CD4-positive, alpha-beta memory T cell (primary cell): ENCODE results near the gene URAD. TPM values are rescaled to one million over a fixed set of nuclear protein-coding genes. Genes with fewer than 3 reads are reported as not detected.
A peak's percentile ranks its signal among the peaks of the same experiment; 100 is the strongest.

Experiments
- CTCF ChIA-PET: fragments of 350-600 bp; sonication (Branson Sonifier 250); formaldehyde crosslinking; loops from one replicate; lab custom pipeline; 2021; ENCODE audit warnings: inconsistent platforms; ENCODE audit not compliant: partially characterized antibody; lab: Charles Lee
- POLR2A ChIA-PET: fragments of 350-600 bp; sonication (Branson Sonifier 250); formaldehyde crosslinking; loops from one replicate; lab custom pipeline; 2021; ENCODE audit not compliant: partially characterized antibody; lab: Charles Lee
- DNase-seq, 5 donors: peaks; one replicate each; pipeline versions ENCODE4 v3.0.0 to v3.0.0-alpha.2; 2020 to 2022; ENCODE audit warnings: mixed read lengths in 1 of 5
- H3K27ac ChIP-seq: one replicate; pipeline ENCODE4 v1.7.0; 2013; ENCODE audit warnings: low read depth, low read length
- H3K27me3 ChIP-seq: 2 replicates; pipeline ENCODE4 v1.7.0; 2013; ENCODE audit warnings: mild to moderate bottlenecking, low read length, moderate library complexity; ENCODE audit not compliant: insufficient read depth
- H3K36me3 ChIP-seq: 2 replicates; pipeline ENCODE4 v1.7.0; 2013; ENCODE audit warnings: mild to moderate bottlenecking, low read length, moderate library complexity; ENCODE audit not compliant: insufficient read depth
- H3K4me1 ChIP-seq: 2 replicates; pipeline ENCODE4 v1.7.0; 2013; ENCODE audit warnings: mild to moderate bottlenecking, low read length, moderate library complexity; ENCODE audit not compliant: insufficient read depth
- H3K4me3 ChIP-seq, 2 donors: one replicate each; pipeline ENCODE4 v1.7.0; 2013; ENCODE audit warnings: low read length in 2 of 2, mild to moderate bottlenecking in 1 of 2
- H3K9me3 ChIP-seq, 2 donors: one replicate each; pipeline ENCODE4 v1.7.0; 2013; ENCODE audit warnings: low read length in 2 of 2, control low read depth in 1 of 2; ENCODE audit not compliant: control insufficient read depth in 1 of 2
- H3K27ac Mint-ChIP-seq, 7 donors: one replicate each; pipeline ENCODE4 v1.8.0; 2020 to 2021; ENCODE audit warnings: mixed read lengths in 7 of 7, mild to moderate bottlenecking in 6 of 7, inconsistent platforms in 3 of 7, moderate library complexity in 3 of 7
- H3K27me3 Mint-ChIP-seq, 2 donors: one replicate each; pipeline ENCODE4 v1.8.0; 2020 to 2021; ENCODE audit warnings: mixed read lengths in 2 of 2
- H3K36me3 Mint-ChIP-seq, 2 donors: one replicate each; pipeline ENCODE4 v1.8.0; 2020 to 2021; ENCODE audit warnings: mixed read lengths in 2 of 2, inconsistent platforms in 1 of 2, mild to moderate bottlenecking in 1 of 2
- H3K4me1 Mint-ChIP-seq, 4 donors: one replicate each; pipeline ENCODE4 v1.8.0; 2020 to 2021; ENCODE audit warnings: mixed read lengths in 4 of 4, mild to moderate bottlenecking in 1 of 4
- H3K4me3 Mint-ChIP-seq, 8 donors: one replicate each; pipeline ENCODE4 v1.8.0; 2020 to 2021; ENCODE audit warnings: mixed read lengths in 8 of 8, mild to moderate bottlenecking in 7 of 8, moderate library complexity in 6 of 8, inconsistent platforms in 3 of 8
- H3K9me3 Mint-ChIP-seq, 8 donors: one replicate each; pipeline ENCODE4 v1.8.0; 2020 to 2021; ENCODE audit warnings: mixed read lengths in 8 of 8, mild to moderate bottlenecking in 5 of 8, inconsistent platforms in 3 of 8, moderate library complexity in 1 of 8
- intact Hi-C: fragments of 100-400 bp; cut with micrococcal nuclease; formaldehyde crosslinking; loops from one replicate; pipeline ENCODE4 v1.15.1; 2023
- polyA plus RNA-seq, 2 donors: library from polyadenylated mRNA; unstranded; fragments of 300-500 nt; fragmentation: Illumina TruSeq; gene quantifications; one replicate each; pipeline ENCODE4 v1.2.3, GENCODE V29; 2021
- total RNA-seq, 2 experiments: library from RNA; stranded (reverse); gene quantifications; one replicate each; pipeline ENCODE4 v1.2.3, GENCODE V29; 2021

Gene URAD
- total and polyA plus RNA-seq, 4 experiments from 2014 or later = not detected

- CTCF ChIA-PET = interaction anchor here (0.8 to 1.0 kb wide), 2 partner anchors 8 to 11 kb away, joined by 3 read pairs; no protein-coding TSS in a partner anchor
- Histone ChIP-seq H3K36me3 (no peaks in the 10 kb centered on the region), H3K4me1 (peaks cover 13% of the 10 kb centered on the region), H3K4me3 (no peak overlapping the region), H3K27ac (no peak overlapping the region), H3K27me3 (peaks cover 29% of the 10 kb centered on the region), H3K9me3 (no peaks in the 10 kb centered on the region)
- H3K4me3 Mint-ChIP-seq = peak overlapping the region in 4 of 8 donors; percentile 10 to 55 (median 26)
- no peaks in the 10 kb centered on the region for H3K9me3 Mint-ChIP-seq
- peaks cover 3 to 28% (median 14%) of the 10 kb centered on the region in 4 donors for H3K4me1 Mint-ChIP-seq
- peaks cover 44 to 57% of the 10 kb centered on the region in 2 donors for H3K27me3 Mint-ChIP-seq
- POLR2A ChIA-PET = no interaction called here
- no peak overlapping the region for H3K27ac Mint-ChIP-seq
- no peaks in the 10 kb centered on the region for H3K36me3 Mint-ChIP-seq
- DNase-seq = no peak
- intact Hi-C loops = no loop called here
Observed at GRCh38 chr13:27962128-27962841, 26.2 kb downstream of the URAD start.

GRCh38 chr13:27961227-27962085, 27.0 kb downstream of the URAD start:
- Histone ChIP-seq H3K27me3 (peaks cover 32% of the 10 kb centered on the region), H3K9me3 (no peaks in the 10 kb centered on the region), H3K27ac (no peak overlapping the region), H3K4me1 (peaks cover 13% of the 10 kb centered on the region), H3K4me3 (no peak overlapping the region), H3K36me3 (no peaks in the 10 kb centered on the region)
- no peak for DNase-seq
- Mint-ChIP-seq H3K9me3 (no peaks in the 10 kb centered on the region), H3K36me3 (no peaks in the 10 kb centered on the region), H3K4me3 (peak overlapping the region in 5 of 8 donors; percentile 1 to 60 (median 46)), H3K4me1 (peaks cover 3 to 22% (median 12%) of the 10 kb centered on the region in 4 donors), H3K27me3 (peaks cover 44 to 56% of the 10 kb centered on the region in 2 donors), H3K27ac (no peak overlapping the region)
- intact Hi-C loops = no loop called here
- ChIA-PET CTCF (interaction anchor here (0.8 to 1.0 kb wide), 2 partner anchors 9 to 10 kb away, joined by 3 read pairs; no protein-coding TSS in a partner anchor), POLR2A (no interaction called here)

- peaks cover 13% of the 10 kb centered on the region for H3K4me1 ChIP-seq
- peaks cover 3 to 19% (median 9%) of the 10 kb centered on the region in 4 donors for H3K4me1 Mint-ChIP-seq
- H3K27me3 Mint-ChIP-seq = peaks cover 40 to 51% of the 10 kb centered on the region in 2 donors
- H3K36me3 ChIP-seq = no peaks in the 10 kb centered on the region
- H3K27me3 ChIP-seq = peaks cover 34% of the 10 kb centered on the region
- CTCF ChIA-PET = no interaction called here
- H3K4me3 ChIP-seq = no peak overlapping the region
- H3K9me3 ChIP-seq = no peaks in the 10 kb centered on the region
- POLR2A ChIA-PET = no interaction called here
- no peak for DNase-seq
- intact Hi-C loops = no loop called here
- H3K27ac ChIP-seq = no peak overlapping the region
- H3K4me3 Mint-ChIP-seq = peak overlapping the region; percentile 15 to 70 (median 52)
- no peak overlapping the region for H3K27ac Mint-ChIP-seq
- no peaks in the 10 kb centered on the region for H3K9me3 Mint-ChIP-seq
- no peaks in the 10 kb centered on the region for H3K36me3 Mint-ChIP-seq
Observed at GRCh38 chr13:27960362-27961226, 27.9 kb downstream of the URAD start.

DNA sequence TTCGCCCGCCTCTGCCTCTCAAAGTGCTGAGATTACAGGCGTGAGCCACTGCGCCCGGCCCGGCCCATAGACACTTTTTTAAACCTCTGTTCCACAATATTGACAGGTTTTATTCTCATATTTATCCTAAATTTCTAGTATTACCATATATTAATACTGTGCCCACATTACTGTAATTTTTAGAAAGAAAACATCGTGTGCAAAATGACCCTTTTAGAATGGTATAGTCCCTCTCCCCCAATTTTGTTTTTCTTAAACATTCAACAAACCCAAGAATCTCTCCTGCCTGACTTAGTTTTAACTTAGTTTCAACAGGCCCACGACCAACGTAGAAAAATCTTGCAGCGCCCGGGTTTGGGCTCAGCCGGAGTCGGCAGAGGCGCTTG, 28.5 kb downstream of the URAD start:
- intact Hi-C loops = no loop called here
- H3K4me3 Mint-ChIP-seq = peak overlapping the region in 5 of 8 donors; percentile 24 to 68 (median 58)
- DNase-seq = no peak
- H3K27me3 Mint-ChIP-seq = peaks cover 39 to 52% of the 10 kb centered on the region in 2 donors
- Histone ChIP-seq H3K9me3 (no peaks in the 10 kb centered on the region), H3K27ac (no peak overlapping the region), H3K36me3 (no peaks in the 10 kb centered on the region), H3K27me3 (peaks cover 38% of the 10 kb centered on the region), H3K4me1 (peaks cover 13% of the 10 kb centered on the region), H3K4me3 (no peak overlapping the region)
- POLR2A ChIA-PET = no interaction called here
- CTCF ChIA-PET = no interaction called here
- peaks cover 3 to 25% (median 7%) of the 10 kb centered on the region in 4 donors for H3K4me1 Mint-ChIP-seq
- H3K36me3 Mint-ChIP-seq = no peaks in the 10 kb centered on the region
- no peaks in the 10 kb centered on the region for H3K9me3 Mint-ChIP-seq
- no peak overlapping the region for H3K27ac Mint-ChIP-seq

DNA sequence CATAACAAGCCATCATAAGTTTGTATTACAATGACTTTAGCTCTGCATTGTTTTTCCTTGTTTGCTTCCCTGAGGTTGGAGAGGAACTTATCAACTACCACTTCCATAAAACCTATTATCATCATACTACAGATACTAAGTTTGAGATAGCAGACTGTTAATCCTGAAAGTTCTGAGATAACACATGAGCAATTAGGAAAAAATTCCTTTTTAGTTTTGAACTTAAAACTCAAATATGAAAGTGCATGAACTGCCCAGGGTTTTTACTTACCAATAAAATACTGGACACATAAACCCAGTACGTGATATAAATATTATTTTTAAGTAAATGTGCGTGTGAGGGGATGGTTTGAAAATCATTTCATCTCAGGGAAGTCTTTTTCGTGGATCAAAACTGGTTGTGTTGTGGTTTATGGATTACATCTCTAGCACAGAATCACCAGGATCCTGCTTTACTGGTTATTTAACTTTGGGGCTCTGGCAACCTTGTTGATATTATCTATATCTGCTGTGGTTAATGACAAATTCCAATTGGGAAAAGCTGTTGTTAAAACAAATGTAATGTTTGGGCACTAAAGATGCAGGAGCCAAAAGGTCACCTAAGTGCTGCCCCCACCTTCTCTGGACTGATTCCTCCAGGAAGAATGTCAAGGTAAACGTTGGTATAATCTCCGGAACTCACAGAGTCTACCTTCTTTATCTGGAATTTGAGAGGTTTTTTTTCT, 31.8 kb downstream of the URAD start:
- Mint-ChIP-seq H3K27me3 (peaks cover 39 to 52% of the 10 kb centered on the region in 2 donors), H3K27ac (no peak overlapping the region), H3K4me3 (no peak overlapping the region), H3K36me3 (no peaks in the 10 kb centered on the region), H3K4me1 (peaks cover 2 to 25% (median 17%) of the 10 kb centered on the region in 4 donors), H3K9me3 (no peaks in the 10 kb centered on the region)
- DNase-seq = no peak
- H3K36me3 ChIP-seq = no peaks in the 10 kb centered on the region
- ChIA-PET POLR2A (no interaction called here), CTCF (interaction anchor here (1.0 to 2.7 kb wide), 4 partner anchors 126 to 595 kb away, joined by 3 to 10 read pairs (median 4); no protein-coding TSS in a partner anchor)
- H3K4me3 ChIP-seq = no peak overlapping the region
- H3K4me1 ChIP-seq = peaks cover 20% of the 10 kb centered on the region
- H3K27ac ChIP-seq = no peak overlapping the region
- peaks cover 57% of the 10 kb centered on the region for H3K27me3 ChIP-seq
- H3K9me3 ChIP-seq = no peaks in the 10 kb centered on the region
- intact Hi-C loops = no loop called here

DNA sequence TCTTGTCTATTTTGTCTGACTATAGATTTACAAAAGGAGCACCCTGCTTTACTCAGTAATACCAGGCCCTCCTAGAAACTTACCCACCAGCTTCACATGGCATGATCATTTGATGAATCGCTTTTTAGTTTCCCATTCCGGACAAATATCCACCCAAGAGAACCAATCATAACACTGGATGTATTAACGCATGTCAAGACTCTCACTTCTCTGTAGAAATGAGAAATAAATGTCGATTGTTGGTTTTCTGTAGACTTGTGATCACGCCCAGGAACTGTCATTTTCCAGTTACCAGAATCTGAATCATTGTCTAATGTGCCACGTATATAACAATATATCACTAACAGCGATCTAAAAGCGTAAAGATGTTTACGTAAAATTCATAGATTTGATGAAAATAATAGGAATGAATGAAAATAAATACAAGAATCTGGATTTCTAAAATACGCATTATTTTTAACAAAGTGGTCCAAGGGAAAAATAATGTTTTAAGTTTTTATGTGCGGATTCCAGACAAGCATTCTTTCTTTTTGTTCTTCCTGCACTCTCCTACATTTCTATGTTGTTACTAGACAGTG, 33.4 kb downstream of the URAD start:
- H3K27me3 Mint-ChIP-seq = peaks cover 43 to 51% of the 10 kb centered on the region in 2 donors
- CTCF ChIA-PET = interaction anchor here (0.5 to 2.7 kb wide), 7 partner anchors 34 to 970 kb away, joined by 3 to 10 read pairs (median 4); no protein-coding TSS in a partner anchor

More for the DNA sequence above, 33.4 kb downstream of the URAD start:
- Mint-ChIP-seq H3K27ac (no peak overlapping the region), H3K4me3 (peak overlapping the region in 5 of 8 donors; percentile 15 to 59 (median 29)), H3K9me3 (peaks cover 0 to 2% (median under 1%) of the 10 kb centered on the region in 8 donors), H3K36me3 (no peaks in the 10 kb centered on the region), H3K4me1 (peaks cover 0 to 19% (median 13%) of the 10 kb centered on the region in 4 donors)
- no peak overlapping the region for H3K27ac ChIP-seq
- POLR2A ChIA-PET = no interaction called here
- peaks cover 8% of the 10 kb centered on the region for H3K4me1 ChIP-seq
- intact Hi-C loops = no loop called here
- no peak overlapping the region for H3K4me3 ChIP-seq
- no peak for DNase-seq
- H3K27me3 ChIP-seq = peaks cover 50% of the 10 kb centered on the region
- no peaks in the 10 kb centered on the region for H3K36me3 ChIP-seq
- no peaks in the 10 kb centered on the region for H3K9me3 ChIP-seq
